Keratinocyte (primary cell): ENCODE measurements around the gene RNF151.

Experiments
- CTCF ChIP-seq, 3 experiments: IDR thresholded peaks in 1 of 3; conservative IDR thresholded peaks in 1 of 3; optimal IDR thresholded peaks in 1 of 3; 2 replicates in 2 of 3; 3 replicates in 1 of 3; pipeline versions ENCODE3 to v1.5.1; 2011; ENCODE audit warnings: low read length in 3 of 3, mild to moderate bottlenecking in 3 of 3, moderate library complexity in 2 of 3, control low read depth in 1 of 3, inconsistent platforms in 1 of 3; ENCODE audit not compliant: insufficient read depth in 2 of 3; ENCODE audit errors: extremely low read depth in 1 of 3
- EZH2 ChIP-seq: IDR thresholded peaks from one replicate; pipeline ENCODE4 v1.6.1; 2012; ENCODE audit warnings: inconsistent platforms, mild to moderate bottlenecking, low read length, moderate library complexity

- TF ChIP-seq CTCF (optimal IDR thresholded peaks at IDR 0.05 in 1 of 3, IDR thresholded peaks at IDR 0.05 in 1 of 3, conservative IDR thresholded peaks at IDR 0.05 in 1 of 3; ENCODE audit: extremely low read depth in 1 of 3, insufficient read depth in 2 of 3, low read length in 3 of 3) (peak in 1 of 3 experiments; percentile 8), EZH2 (no peak)
These were observed 14.8 kb downstream of the RNF151 start, which contains the start of gene NOXO1 for GRCh38 chr16:1981398-1981836.
